Kidney (tissue), 14 donors: Measurements from ENCODE around the gene TTC39C. TPM values are rescaled to one million over a fixed set of nuclear protein-coding genes. Genes with fewer than 3 reads are reported as not detected.

ENCODE experiments used
- DNase-seq, 5 donors: peaks; one replicate each; pipeline ENCODE4 v3.0.0-alpha.2; 2013 to 2020
- FAIRE-seq: peaks from 2 replicates; lab custom pipeline; 2012; peaks lifted over from hg19 to GRCh38; lab: Jason Lieb, UNC
- H3K27ac ChIP-seq, 2 donors: one replicate each; pipeline ENCODE4 v1.7.0; 2013; ENCODE audit warnings: low read depth in 2 of 2, low read length in 2 of 2, inconsistent platforms in 1 of 2
- H3K27me3 ChIP-seq: one replicate; pipeline ENCODE4 v1.7.1; 2013; ENCODE audit warnings: low read length, inconsistent platforms; ENCODE audit not compliant: control insufficient read depth, insufficient read depth
- H3K36me3 ChIP-seq, 3 donors: one replicate each; pipeline versions ENCODE4 v1.7.0 to v1.7.1; 2013; ENCODE audit warnings: low read length in 3 of 3, control low read depth in 1 of 3, inconsistent platforms in 1 of 3; ENCODE audit not compliant: insufficient read depth in 3 of 3, control insufficient read depth in 2 of 3
- H3K4me1 ChIP-seq, 3 donors: one replicate each; pipeline versions ENCODE4 v1.7.0 to v1.7.1; 2013; ENCODE audit warnings: low read length in 3 of 3, inconsistent platforms in 1 of 3, low read depth in 1 of 3; ENCODE audit not compliant: control insufficient read depth in 2 of 3, insufficient read depth in 2 of 3
- H3K4me3 ChIP-seq, 3 donors: one replicate each; pipeline versions ENCODE4 v1.7.0 to v1.8.1; 2013; ENCODE audit warnings: low read length in 3 of 3, control low read depth in 1 of 3, inconsistent platforms in 1 of 3
- H3K9ac ChIP-seq, 3 donors: one replicate each; pipeline versions ENCODE4 v1.7.0 to v1.7.1; 2013; ENCODE audit warnings: low read length in 3 of 3, control low read depth in 1 of 3, inconsistent platforms in 1 of 3
- H3K9me3 ChIP-seq, 3 donors: one replicate each; pipeline versions ENCODE4 v1.7.0 to v1.7.1; 2013; ENCODE audit warnings: low read length in 3 of 3, control low read depth in 1 of 3, inconsistent platforms in 1 of 3; ENCODE audit not compliant: control insufficient read depth in 2 of 3, insufficient read depth in 1 of 3
- intact Hi-C: fragments of 100-400 bp; cut with DNase I; formaldehyde crosslinking; loops from one replicate; pipeline ENCODE4 v1.11.1; 2022
- polyA plus RNA-seq: library from polyadenylated mRNA; stranded (reverse); fragments of 350-450 nt; fragmentation: Illumina TruSeq; extraction: RNeasy Lipid Tissue Mini Kit (QIAGEN cat#74804); gene quantifications from one replicate; pipeline ENCODE4 v1.2.3, GENCODE V29; 2014; ENCODE audit warnings: low read depth, low replicate concordance; ENCODE audit not compliant: insufficient read depth
- total RNA-seq: library from RNA; stranded (reverse); fragmentation: NEBNext Ultra II Directional; extraction: Animal tissue kit (Norgen Biotek cat#: 25700); gene quantifications from one replicate; pipeline ENCODE4 v1.2.1, GENCODE V29; 2021
- TF ChIP-seq, protein P1 (sequence below): IDR thresholded peaks from 3 replicates; pipeline ENCODE4 v1.5.1; 2012; ENCODE audit warnings: mild to moderate bottlenecking, moderate library complexity, borderline replicate concordance; ENCODE audit not compliant: insufficient read depth; ENCODE audit errors: extremely low read depth
- donor health status: control.
- donor health status: control.
- donor health status: control.
- donor health status: control.
- donor health status: control.
- donor health status: DM: yes; HTN: yes; CAD: no.
- donor health status: Normal renal cell carcinoma (clear cell type).

The TTC39C gene
- total and polyA plus RNA-seq, 2 donors from 2014 or later, result 2.8 to 17.4 TPM

DNA sequence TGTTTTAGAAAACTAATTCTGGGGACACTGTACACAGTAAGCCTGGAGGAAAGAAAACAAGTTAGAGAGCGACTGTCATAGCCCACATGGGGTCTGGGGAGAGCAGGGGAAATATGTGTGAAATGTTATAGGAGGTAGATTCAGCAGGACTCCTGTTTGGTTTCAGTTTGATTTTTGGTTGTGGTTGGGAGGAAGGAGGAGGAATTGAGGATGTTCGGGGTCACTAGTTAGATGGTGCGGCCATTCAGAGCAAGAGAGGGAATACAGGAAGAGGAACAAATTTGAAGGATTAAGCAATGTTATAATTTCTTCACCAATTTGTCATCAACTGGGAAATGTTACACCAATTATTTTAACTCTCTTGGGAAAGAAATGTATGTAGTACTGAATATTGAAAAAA, 25.1 kb downstream of the TTC39C start:
- DNase-seq (no peak), FAIRE-seq (no peak)
- Histone ChIP-seq H3K27me3 (no peaks in the 10 kb centered on the region), H3K4me1 (no peaks in the 10 kb centered on the region), H3K9me3 (no peaks in the 10 kb centered on the region), H3K27ac (no peak overlapping the region), H3K4me3 (no peak overlapping the region), H3K9ac (no peak overlapping the region), H3K36me3 (no peaks in the 10 kb centered on the region)
- TF ChIP-seq, protein P1, sequence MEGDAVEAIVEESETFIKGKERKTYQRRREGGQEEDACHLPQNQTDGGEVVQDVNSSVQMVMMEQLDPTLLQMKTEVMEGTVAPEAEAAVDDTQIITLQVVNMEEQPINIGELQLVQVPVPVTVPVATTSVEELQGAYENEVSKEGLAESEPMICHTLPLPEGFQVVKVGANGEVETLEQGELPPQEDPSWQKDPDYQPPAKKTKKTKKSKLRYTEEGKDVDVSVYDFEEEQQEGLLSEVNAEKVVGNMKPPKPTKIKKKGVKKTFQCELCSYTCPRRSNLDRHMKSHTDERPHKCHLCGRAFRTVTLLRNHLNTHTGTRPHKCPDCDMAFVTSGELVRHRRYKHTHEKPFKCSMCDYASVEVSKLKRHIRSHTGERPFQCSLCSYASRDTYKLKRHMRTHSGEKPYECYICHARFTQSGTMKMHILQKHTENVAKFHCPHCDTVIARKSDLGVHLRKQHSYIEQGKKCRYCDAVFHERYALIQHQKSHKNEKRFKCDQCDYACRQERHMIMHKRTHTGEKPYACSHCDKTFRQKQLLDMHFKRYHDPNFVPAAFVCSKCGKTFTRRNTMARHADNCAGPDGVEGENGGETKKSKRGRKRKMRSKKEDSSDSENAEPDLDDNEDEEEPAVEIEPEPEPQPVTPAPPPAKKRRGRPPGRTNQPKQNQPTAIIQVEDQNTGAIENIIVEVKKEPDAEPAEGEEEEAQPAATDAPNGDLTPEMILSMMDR, result no peak
- intact Hi-C loops, result loop anchor here (10.0 kb wide), 1 partner anchor 65 kb away; no protein-coding TSS in a partner anchor

DNA sequence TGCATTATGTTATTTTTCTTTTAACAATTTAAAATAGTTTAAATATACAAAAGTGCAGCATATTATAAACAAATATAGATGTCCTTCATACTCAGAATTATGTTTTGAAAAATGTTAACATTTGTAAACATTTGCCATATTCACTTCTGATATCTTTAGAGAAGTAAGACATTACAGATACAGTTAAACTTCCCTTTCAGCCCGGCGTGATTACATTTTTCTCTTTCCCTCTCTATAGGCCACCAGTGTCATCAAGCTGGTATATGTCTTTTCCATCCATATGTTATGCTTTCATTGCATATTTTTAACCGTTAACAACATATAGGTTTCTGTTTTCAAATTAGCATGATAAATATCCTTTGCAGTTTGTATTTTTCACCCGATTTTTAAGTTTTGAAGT, 27.1 kb downstream of the TTC39C start:
- intact Hi-C loops, result no loop called here
- no peak overlapping the region for H3K27ac ChIP-seq
- TF ChIP-seq, protein P1, result no peak
- no peak overlapping the region for H3K9ac ChIP-seq
- H3K4me3 ChIP-seq, result no peak overlapping the region
- FAIRE-seq, result peak; percentile 27
- H3K4me1 ChIP-seq, result no peaks in the 10 kb centered on the region
- no peaks in the 10 kb centered on the region for H3K36me3 ChIP-seq
- no peak for DNase-seq
- no peaks in the 10 kb centered on the region for H3K27me3 ChIP-seq
- H3K9me3 ChIP-seq, result no peaks in the 10 kb centered on the region

DNA sequence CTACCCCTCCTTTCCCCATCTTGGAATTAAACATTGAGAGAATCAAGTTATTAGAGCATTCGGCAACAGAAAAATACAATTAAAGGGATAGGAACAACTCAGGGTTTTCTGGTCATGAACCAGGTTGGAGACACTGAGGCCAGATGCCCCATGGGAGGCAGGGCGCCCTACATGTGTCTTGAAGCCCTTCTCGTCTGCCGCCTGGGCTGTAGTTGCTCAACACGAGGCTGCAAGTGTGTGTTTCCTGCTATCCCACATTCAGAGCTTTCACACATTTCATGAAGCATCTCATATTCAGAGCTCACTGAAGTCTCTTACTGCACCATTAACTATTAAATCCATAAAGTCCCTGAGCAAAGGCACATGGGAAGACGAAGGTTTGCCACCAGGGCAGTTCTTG, 28.8 kb downstream of the TTC39C start:
- H3K4me3 ChIP-seq, result no peak overlapping the region
- no peak overlapping the region for H3K9ac ChIP-seq
- H3K27me3 ChIP-seq, result no peaks in the 10 kb centered on the region
- H3K27ac ChIP-seq, result no peak overlapping the region
- no peak for FAIRE-seq
- H3K4me1 ChIP-seq, result no peaks in the 10 kb centered on the region
- TF ChIP-seq, protein P1, result no peak
- DNase-seq, result no peak
- no peaks in the 10 kb centered on the region for H3K36me3 ChIP-seq
- H3K9me3 ChIP-seq, result no peaks in the 10 kb centered on the region
- intact Hi-C loops, result no loop called here

DNA sequence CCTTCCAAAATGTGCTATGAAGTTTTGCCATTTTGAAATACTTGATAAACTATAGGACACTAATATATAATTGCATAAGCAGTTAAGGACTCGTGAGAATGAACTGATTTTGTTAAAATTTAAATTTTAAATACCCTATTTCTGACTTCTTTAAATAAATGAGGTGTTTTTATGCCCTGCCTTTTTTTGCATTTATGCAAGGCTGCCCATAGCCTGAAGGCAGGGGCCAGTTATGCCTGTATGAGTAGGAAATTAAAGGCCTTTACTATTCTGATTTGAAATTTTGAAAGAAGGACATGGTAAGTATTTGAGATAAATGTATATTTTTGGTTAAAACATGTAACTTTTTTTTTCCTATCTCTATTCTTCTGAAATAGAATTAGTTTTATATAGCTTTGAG, 33.7 kb downstream of the TTC39C start:
- Histone ChIP-seq H3K9me3 (no peaks in the 10 kb centered on the region), H3K4me3 (no peak overlapping the region), H3K36me3 (no peaks in the 10 kb centered on the region), H3K9ac (no peak overlapping the region), H3K4me1 (no peaks in the 10 kb centered on the region), H3K27me3 (no peaks in the 10 kb centered on the region), H3K27ac (no peak overlapping the region)
- no peak for FAIRE-seq
- TF ChIP-seq, protein P1, result no peak
- no peak for DNase-seq
- intact Hi-C loops, result no loop called here
